Kidney epithelial cell (primary cell): Measurements from ENCODE around the gene MARK3. TPM values are rescaled to one million over a fixed set of nuclear protein-coding genes. Genes with fewer than 3 reads are reported as not detected.

ENCODE experiments used
- DNase-seq: peaks from one replicate; pipeline ENCODE4 v3.0.0-alpha.2; 2010; ENCODE audit warnings: low read depth
- H3K27me3 ChIP-seq: 2 replicates; pipeline ENCODE4 v1.6.0; 2011; ENCODE audit warnings: low read length; ENCODE audit not compliant: control insufficient read depth, insufficient read depth
- H3K36me3 ChIP-seq: 2 replicates; pipeline ENCODE4 v1.5.1; 2011; ENCODE audit warnings: low read length; ENCODE audit not compliant: control insufficient read depth, insufficient read depth
- H3K4me3 ChIP-seq: 2 replicates; pipeline ENCODE4 v1.5.1; 2011; ENCODE audit warnings: low read depth, mild to moderate bottlenecking, control low read depth, low read length
- total RNA-seq: library from RNA; depleted of rRNA; stranded (reverse); fragments of >200 nt; gene quantifications from 2 replicates; pipeline ENCODE4 v1.2.3, GENCODE V29; 2015
- TF ChIP-seq, protein P1 (sequence below): IDR thresholded peaks from 2 replicates; pipeline ENCODE4 v1.5.1; 2011; ENCODE audit warnings: mild to moderate bottlenecking, moderate library complexity, low read length, control low read depth, inconsistent platforms; ENCODE audit not compliant: insufficient read depth, poor library complexity, severe bottlenecking

MARK3 gene
- total RNA-seq, 1 donor from 2014 or later = 74.1 TPM

DNA sequence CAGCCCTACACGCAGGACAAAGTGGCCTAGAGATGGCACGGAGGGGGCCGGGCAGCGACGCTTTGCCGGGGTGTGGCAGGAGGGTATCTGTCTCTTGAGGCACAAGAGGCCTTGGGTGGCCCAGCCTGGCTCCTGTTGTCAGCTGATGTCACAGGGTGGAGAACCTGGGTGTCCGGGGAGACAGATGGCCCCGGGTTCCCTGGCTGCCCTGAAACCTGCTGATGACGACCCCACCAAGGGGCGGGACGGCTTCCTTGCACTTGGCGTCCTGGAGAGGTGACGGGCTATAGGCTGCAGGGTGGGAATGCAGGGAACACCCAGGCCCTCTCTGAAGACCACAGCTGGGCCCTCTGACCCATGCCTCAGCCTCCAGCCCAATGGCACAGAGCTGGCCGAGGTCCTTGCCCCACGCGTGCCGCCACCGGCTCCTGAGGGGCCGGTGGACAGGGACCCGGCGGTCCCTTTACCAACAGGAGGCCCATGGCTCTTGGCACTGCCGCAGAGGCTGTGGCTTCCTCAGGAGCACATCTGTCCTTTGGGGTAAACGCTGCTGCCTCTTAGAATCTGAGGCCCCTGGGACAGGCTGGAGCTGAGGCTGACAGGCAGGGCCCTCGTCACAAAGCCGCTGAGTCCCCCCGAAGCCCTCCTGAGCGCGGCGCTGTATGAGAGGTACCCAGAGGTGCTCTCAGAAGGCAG is 160.2 kb downstream of the MARK3 start:
- DNase-seq = no peak
- TF ChIP-seq, protein P1, sequence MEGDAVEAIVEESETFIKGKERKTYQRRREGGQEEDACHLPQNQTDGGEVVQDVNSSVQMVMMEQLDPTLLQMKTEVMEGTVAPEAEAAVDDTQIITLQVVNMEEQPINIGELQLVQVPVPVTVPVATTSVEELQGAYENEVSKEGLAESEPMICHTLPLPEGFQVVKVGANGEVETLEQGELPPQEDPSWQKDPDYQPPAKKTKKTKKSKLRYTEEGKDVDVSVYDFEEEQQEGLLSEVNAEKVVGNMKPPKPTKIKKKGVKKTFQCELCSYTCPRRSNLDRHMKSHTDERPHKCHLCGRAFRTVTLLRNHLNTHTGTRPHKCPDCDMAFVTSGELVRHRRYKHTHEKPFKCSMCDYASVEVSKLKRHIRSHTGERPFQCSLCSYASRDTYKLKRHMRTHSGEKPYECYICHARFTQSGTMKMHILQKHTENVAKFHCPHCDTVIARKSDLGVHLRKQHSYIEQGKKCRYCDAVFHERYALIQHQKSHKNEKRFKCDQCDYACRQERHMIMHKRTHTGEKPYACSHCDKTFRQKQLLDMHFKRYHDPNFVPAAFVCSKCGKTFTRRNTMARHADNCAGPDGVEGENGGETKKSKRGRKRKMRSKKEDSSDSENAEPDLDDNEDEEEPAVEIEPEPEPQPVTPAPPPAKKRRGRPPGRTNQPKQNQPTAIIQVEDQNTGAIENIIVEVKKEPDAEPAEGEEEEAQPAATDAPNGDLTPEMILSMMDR = no peak
- Histone ChIP-seq H3K4me3 (no peak overlapping the region), H3K27me3 (no peaks in the 10 kb centered on the region), H3K36me3 (no peaks in the 10 kb centered on the region)

DNA sequence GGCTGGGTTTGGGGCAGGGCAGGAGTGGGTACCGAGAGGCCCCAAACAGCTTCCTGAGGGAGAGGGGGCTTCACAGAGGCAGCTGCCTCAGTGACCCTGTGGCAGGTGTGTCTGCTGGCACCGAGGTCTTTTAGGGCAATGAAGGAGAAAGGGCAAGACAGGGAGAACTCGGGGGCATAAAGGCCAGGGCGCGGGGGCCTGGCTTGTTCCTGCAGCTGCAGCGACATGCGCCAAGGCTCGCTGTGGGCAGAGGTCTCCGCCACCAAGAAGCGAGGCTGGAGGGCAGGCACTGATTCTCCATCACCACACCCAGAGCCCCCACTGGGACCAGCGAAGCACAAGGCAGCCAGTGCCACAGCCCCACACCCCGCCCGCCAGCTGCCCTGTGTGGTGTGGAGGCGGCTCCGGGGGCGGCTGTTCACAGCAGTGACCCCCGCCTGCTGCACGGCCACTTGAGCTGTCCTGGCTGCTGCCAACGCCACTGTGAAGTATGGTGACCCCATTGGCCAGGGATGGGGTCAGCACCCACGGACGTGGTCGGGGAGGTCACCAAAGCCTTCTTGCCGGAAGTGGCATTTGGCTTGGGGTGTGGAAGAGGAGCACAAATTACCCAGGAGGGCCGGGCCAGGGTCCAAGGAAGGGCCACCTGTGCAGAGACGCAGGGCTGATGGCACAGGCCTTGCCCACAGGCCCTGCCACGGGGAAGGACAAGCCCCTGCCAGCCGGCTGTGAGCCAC is 160.9 kb downstream of the MARK3 start:
- Histone ChIP-seq H3K36me3 (no peaks in the 10 kb centered on the region), H3K4me3 (no peak overlapping the region), H3K27me3 (no peaks in the 10 kb centered on the region)
- DNase-seq = no peak
- TF ChIP-seq, protein P1 = no peak

DNA sequence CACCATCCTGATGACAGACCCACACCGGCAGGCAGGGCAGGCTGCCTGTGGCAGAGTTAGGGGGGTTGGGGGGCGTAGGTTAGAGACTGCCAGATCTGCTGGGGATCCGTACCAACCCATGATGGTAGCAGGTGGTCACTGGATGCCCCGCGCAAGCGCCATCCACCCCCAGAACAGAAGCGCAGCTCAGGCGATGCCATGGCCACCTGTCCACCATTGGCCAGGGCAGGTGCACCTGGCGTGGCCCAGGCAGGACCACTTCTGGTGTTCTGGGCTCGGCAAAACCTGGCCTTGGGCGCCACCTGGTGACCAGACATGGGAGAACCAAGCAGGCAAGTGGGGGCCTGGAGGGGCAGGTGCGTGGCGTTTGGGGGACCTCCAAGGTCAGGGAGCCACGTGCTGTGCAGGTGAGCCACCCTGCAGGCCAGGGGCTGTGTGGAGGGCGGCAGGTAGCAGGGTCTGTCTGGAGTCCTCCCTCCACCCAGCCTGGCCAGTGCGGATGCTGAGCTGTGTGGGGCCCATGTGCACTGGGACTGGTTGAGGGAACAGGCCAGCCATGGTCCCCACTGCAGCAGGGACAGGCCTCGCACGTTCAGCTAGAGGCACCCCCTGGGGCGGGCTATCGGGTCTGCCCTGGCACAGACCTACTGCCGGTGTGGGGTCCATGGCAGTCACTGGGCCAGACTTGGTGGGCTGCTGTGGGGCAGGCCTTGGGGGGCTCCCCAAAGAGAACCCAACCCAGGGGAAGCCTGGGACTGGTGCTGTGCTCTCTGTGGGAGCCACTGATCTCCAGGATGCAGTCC is 161.6 kb downstream of the MARK3 start:
- DNase-seq = no peak
- H3K36me3 ChIP-seq = no peaks in the 10 kb centered on the region
- TF ChIP-seq, protein P1 = peak; percentile 83
- no peaks in the 10 kb centered on the region for H3K27me3 ChIP-seq
- H3K4me3 ChIP-seq = no peak overlapping the region

DNA sequence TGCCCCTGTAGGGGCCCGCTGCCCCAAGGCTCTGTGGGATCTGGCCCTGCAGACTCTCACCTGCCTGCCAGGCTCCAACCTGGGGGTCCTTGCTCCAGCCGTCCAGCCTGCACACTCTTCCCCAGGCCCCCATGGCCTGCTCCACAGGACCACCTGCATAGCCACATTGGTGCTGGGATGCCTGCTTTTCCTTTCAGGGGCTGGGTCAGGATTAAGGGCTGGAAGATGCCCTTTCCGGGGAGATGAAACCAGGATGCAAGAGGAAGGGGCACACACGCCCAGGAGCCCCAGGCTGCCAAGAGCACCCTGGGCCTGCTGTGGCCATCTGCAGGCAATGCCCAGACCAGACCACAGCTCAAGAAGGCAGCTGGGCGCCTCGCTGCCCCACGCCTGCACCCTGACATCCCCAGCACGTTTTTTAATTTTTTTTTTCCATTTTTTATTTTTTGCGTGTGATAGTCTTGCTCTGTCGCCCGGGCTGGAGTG is 162.3 kb downstream of the MARK3 start:
- no peaks in the 10 kb centered on the region for H3K36me3 ChIP-seq
- H3K4me3 ChIP-seq = no peak overlapping the region
- no peaks in the 10 kb centered on the region for H3K27me3 ChIP-seq
- TF ChIP-seq, protein P1 = no peak
- no peak for DNase-seq

DNA sequence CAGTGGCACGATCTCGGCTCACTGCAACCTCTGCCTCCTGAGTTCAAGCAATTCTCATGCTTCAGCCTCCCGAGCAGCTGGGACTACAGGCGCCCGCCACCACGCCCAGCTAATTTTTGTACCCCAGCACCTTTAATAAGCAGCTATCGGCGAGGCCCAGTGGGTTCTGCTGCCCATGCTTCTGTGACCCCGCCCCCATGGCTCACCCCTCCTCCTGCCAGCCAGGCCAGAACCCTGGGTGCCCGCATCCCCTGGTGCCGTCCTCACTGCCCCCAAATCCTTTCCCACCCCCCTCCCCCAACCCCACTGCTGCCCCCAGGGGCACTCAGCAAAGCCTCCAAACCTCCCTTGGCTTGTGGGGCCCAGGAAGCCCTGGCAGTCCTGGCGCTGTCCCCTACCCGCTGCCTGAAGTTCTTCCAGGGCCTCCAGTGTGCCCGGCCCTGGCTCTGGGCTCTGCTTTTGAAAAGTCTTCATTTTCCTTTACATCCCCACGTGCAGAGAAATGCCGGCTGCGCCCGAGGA is 162.8 kb downstream of the MARK3 start:
- TF ChIP-seq, protein P1 = no peak
- DNase-seq = no peak
- Histone ChIP-seq H3K36me3 (no peaks in the 10 kb centered on the region), H3K27me3 (no peaks in the 10 kb centered on the region), H3K4me3 (no peak overlapping the region)
